Measurements from ENCODE around the gene ZNF493. TPM values are rescaled to one million over a fixed set of nuclear protein-coding genes. Genes with fewer than 3 reads are reported as not detected.

Gene ZNF493
- total RNA-seq, 2 donors from 2014 or later, result 15.0 to 17.6 TPM

DNA sequence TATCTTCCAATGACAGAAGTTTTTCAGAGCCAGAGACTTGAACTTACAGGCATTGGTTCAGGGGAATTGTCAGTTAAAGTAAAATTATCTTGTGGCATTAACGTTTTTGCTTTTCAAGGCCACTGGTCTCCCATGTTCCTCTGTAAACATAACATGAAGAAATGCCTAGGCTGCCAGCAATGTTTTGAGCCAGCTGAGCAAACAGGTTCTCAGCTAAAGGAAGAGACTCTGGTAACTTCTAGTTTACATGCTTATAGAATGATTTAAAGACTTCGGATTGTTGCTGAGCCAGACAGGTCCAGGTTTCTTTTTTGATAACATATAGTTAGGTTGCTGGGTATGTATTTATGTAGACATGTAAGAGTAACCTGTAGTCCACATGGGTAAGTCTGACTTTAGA lies 35.7 kb downstream of the ZNF493 start:
- no peak for DNase-seq
- Mint-ChIP-seq H3K9me3 (peaks cover 8 to 15% of the 10 kb centered on the region in 2 donors), H3K4me3 (no peak overlapping the region), H3K4me1 (ENCODE audit: low read depth) (no peaks in the 10 kb centered on the region), H3K36me3 (ENCODE audit: insufficient read depth in 2 of 2) (peaks cover 9 to 18% of the 10 kb centered on the region in 2 donors), H3K27me3 (ENCODE audit: low read depth) (no peaks in the 10 kb centered on the region), H3K27ac (no peak overlapping the region)
- no peak for ATAC-seq (replicated peaks in 1 of 2)

GRCh38 chr19:21434516-21434915 lies 37.6 kb downstream of the ZNF493 start:
- no peak overlapping the region for H3K27ac Mint-ChIP-seq
- no peak overlapping the region for H3K4me3 Mint-ChIP-seq
- H3K36me3 Mint-ChIP-seq (ENCODE audit: insufficient read depth in 2 of 2), result peaks cover 10 to 22% of the 10 kb centered on the region in 2 donors
- H3K9me3 Mint-ChIP-seq, result peaks cover 7 to 15% of the 10 kb centered on the region in 2 donors
- DNase-seq (no peak), ATAC-seq (replicated peaks in 1 of 2) (no peak)
- H3K27me3 Mint-ChIP-seq (ENCODE audit: low read depth), result no peaks in the 10 kb centered on the region
- H3K4me1 Mint-ChIP-seq (ENCODE audit: low read depth), result no peaks in the 10 kb centered on the region

DNA sequence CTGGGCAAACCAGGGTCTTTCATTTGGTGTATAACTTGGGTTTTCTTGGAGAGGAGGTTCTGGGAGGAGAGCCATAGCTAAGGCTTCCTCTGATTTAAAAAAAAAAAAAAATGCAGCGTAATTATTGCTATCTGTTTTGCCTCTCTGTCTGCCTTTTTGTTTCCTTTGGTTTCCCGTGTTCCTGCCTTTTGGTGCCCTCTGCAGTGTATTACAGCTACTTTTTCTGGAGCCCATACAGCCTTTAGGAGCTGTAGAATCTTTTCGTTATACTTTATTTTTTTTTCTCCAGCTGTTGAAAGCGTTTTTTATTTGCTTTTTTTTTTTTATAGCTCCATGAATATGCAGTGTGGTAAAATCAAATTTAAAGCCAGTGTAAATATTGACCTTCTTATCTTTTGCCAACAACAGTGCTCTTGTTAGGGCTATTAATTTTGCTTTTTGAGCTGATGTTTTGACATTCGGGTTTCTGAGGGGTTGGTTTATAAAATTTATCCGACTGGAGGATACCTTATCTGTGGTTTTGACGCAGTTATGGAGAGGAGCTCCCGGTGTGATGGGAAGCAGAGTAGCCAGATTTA lies 38.1 kb downstream of the ZNF493 start:
- no peak overlapping the region for H3K27ac Mint-ChIP-seq
- no peaks in the 10 kb centered on the region for H3K27me3 Mint-ChIP-seq (ENCODE audit: low read depth)
- DNase-seq, result no peak
- H3K9me3 Mint-ChIP-seq, result peaks cover 7 to 21% of the 10 kb centered on the region in 2 donors
- no peaks in the 10 kb centered on the region for H3K4me1 Mint-ChIP-seq (ENCODE audit: low read depth)
- H3K36me3 Mint-ChIP-seq (ENCODE audit: insufficient read depth in 2 of 2), result peaks cover 14 to 28% of the 10 kb centered on the region in 2 donors
- no peak overlapping the region for H3K4me3 Mint-ChIP-seq
- no peak for ATAC-seq (replicated peaks in 1 of 2)

DNA sequence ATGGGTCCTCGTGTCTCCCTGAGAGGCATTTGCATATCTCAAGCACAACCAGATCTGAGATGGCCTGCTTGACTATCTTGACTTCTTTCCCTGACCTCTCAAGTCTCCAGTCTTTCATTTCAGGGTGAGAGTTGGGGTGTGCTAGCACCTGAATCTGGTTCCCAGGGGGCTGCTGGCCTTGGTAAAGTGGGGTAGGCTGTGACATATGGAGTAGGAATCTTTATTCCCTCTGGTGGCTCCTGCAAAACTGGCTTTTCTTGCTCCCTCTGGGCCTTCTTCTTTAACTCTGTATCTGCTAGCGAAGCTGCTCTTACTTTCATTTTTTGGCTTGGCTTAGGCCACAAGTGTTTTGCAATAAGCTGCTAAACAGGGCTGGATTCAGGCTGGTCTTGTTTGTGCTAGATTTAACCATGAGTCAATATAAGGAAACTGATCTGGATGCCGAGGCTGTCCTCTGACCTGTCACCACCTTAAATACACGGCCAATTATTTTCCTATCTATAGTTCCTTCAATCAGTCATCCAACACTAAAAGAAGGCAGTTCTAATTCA lies 42.3 kb downstream of the ZNF493 start:
- Mint-ChIP-seq H3K27ac (no peak overlapping the region), H3K4me3 (no peak overlapping the region), H3K36me3 (ENCODE audit: insufficient read depth in 2 of 2) (peaks cover 7 to 13% of the 10 kb centered on the region in 2 donors), H3K4me1 (ENCODE audit: low read depth) (no peaks in the 10 kb centered on the region), H3K27me3 (ENCODE audit: low read depth) (no peaks in the 10 kb centered on the region), H3K9me3 (peaks cover 4 to 10% of the 10 kb centered on the region in 2 donors)
- ATAC-seq (replicated peaks in 1 of 2) (no peak), DNase-seq (no peak)

DNA sequence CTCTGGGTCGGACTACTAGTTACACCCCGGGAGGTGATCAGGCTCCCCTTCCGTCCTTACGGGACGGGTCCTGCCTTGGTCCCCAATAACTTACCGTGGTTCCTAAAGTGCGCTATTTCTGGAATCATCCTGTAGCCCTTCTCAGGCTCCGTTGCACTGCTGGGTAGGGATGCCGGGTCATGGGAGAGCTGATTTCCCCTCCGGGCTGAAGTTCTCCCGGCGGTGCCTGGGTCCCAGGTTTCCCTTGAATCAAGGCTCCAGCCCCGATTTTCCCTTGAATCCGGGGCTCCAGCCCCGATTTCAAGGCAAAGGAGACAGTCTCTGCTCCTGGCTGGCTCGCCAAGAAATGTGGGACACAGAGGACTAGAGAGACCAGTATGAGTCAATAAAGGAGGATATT lies 43.4 kb downstream of the ZNF493 start:
- Mint-ChIP-seq H3K36me3 (ENCODE audit: insufficient read depth in 2 of 2) (peaks cover 7 to 13% of the 10 kb centered on the region in 2 donors), H3K9me3 (peaks cover 4 to 8% of the 10 kb centered on the region in 2 donors), H3K4me3 (no peak overlapping the region), H3K4me1 (ENCODE audit: low read depth) (no peaks in the 10 kb centered on the region), H3K27me3 (ENCODE audit: low read depth) (no peaks in the 10 kb centered on the region), H3K27ac (no peak overlapping the region)
- no peak for DNase-seq
- no peak for ATAC-seq (replicated peaks in 1 of 2)

DNA sequence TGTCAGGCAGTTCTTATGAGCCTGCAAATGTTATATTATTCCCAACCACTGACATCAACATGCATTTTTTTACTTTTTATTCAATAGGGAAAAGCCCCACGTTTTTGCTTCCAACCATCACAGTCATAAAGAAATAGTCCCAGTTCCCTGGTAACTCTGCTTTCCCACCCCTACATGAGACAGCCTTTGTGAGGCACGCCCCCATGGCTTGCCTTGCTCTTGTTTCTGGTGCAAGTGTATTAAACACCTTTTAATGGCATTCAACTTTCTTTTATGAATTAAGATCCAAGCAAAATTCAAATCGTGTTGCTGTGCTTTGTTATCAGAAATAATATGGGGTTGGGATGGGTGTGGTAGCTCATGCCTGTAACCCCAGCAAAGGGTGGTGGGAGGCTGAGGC lies 54.3 kb downstream of the ZNF493 start:
- ATAC-seq (replicated peaks in 1 of 2) (no peak), DNase-seq (no peak)
- peaks cover 13 to 38% of the 10 kb centered on the region in 2 donors for H3K36me3 Mint-ChIP-seq (ENCODE audit: insufficient read depth in 2 of 2)
- H3K27ac Mint-ChIP-seq, result no peak overlapping the region
- H3K4me1 Mint-ChIP-seq (ENCODE audit: low read depth), result no peaks in the 10 kb centered on the region
- peaks cover 8% of the 10 kb centered on the region in 2 donors for H3K9me3 Mint-ChIP-seq
- H3K27me3 Mint-ChIP-seq (ENCODE audit: low read depth), result no peaks in the 10 kb centered on the region
- H3K4me3 Mint-ChIP-seq, result no peak overlapping the region

GRCh38 chr19:21454901-21455300 lies 58.0 kb downstream of the ZNF493 start:
- peaks cover 3 to 4% of the 10 kb centered on the region in 2 donors for H3K9me3 Mint-ChIP-seq
- ATAC-seq (replicated peaks in 1 of 2) (no peak), DNase-seq (no peak)
- H3K36me3 Mint-ChIP-seq (ENCODE audit: insufficient read depth in 2 of 2), result peaks cover 10 to 28% of the 10 kb centered on the region in 2 donors
- no peaks in the 10 kb centered on the region for H3K27me3 Mint-ChIP-seq (ENCODE audit: low read depth)
- no peak overlapping the region for H3K4me3 Mint-ChIP-seq
- H3K4me1 Mint-ChIP-seq (ENCODE audit: low read depth), result no peaks in the 10 kb centered on the region
- H3K27ac Mint-ChIP-seq, result no peak overlapping the region

GRCh38 chr19:21460686-21461085 lies 63.8 kb downstream of the ZNF493 start:
- H3K9me3 Mint-ChIP-seq, result peaks cover 9 to 11% of the 10 kb centered on the region in 2 donors
- H3K36me3 Mint-ChIP-seq (ENCODE audit: insufficient read depth in 2 of 2), result peaks cover 14 to 21% of the 10 kb centered on the region in 2 donors
- no peak for ATAC-seq (replicated peaks in 1 of 2)
- H3K27ac Mint-ChIP-seq, result no peak overlapping the region
- no peaks in the 10 kb centered on the region for H3K27me3 Mint-ChIP-seq (ENCODE audit: low read depth)
- H3K4me1 Mint-ChIP-seq (ENCODE audit: low read depth), result peaks cover 6% of the 10 kb centered on the region
- no peak overlapping the region for H3K4me3 Mint-ChIP-seq
- DNase-seq, result no peak

DNA sequence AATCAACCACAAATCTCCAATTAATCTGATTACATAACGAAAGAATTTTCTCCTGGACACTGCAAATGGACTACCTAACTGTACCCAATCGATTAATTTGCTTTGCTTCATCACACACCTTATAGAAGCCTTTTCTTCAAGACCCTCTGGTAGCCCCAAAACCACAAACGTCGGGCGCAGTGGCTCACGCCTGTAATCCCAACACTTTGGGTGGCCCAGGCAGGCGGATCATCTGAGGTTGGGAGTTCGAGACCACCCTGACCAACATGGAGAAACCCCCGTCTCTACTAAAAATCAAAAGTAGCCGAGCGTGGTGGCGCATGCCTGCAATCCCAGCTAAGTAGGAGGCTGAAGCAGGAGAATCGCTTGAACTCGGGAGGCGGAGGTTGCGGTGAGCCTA lies 65.6 kb downstream of the ZNF493 start:
- Mint-ChIP-seq H3K36me3 (ENCODE audit: insufficient read depth in 2 of 2) (peaks cover 12 to 17% of the 10 kb centered on the region in 2 donors), H3K27ac (no peak overlapping the region), H3K9me3 (peaks cover 6 to 8% of the 10 kb centered on the region in 2 donors), H3K27me3 (ENCODE audit: low read depth) (no peaks in the 10 kb centered on the region), H3K4me3 (no peak overlapping the region), H3K4me1 (ENCODE audit: low read depth) (peaks cover 6% of the 10 kb centered on the region)
- ATAC-seq (replicated peaks in 1 of 2) (no peak), DNase-seq (no peak)

DNA sequence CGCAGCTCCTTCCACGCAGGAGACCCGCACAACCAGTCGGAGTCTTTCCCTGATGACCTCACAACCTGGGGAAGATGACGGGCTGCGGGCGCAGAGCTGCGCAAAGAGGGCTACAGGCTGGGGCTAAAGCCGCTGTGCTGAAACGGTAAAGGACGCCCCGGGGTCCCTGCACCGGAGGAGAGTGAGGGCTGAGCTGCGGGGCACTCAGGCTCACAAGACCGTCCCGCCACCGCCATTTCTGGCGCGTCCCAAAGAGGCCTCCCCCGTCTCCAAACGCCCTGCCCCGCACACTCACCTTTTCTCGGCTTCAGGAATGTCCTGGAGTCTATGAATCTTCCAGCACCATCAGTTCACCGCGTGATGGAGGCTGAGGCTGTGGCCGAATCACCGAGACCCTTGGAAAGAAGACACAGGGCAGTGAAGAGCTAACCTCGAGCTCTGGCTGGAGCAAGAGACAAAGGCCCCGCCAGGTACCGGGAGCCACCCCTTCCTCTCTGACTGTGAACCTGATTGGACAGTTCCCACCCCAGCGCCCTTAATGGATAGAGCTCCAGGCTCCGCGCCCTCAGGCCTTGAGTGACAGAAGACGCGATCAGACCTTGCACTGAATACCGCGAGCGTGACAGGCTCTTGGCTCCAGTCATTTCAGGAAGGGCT lies 66.6 kb downstream of the ZNF493 start:
- Mint-ChIP-seq H3K4me3 (peak overlapping the region; percentile 78 to 92), H3K27me3 (ENCODE audit: low read depth) (no peaks in the 10 kb centered on the region), H3K9me3 (peaks cover 5 to 7% of the 10 kb centered on the region in 2 donors), H3K27ac (no peak overlapping the region), H3K36me3 (ENCODE audit: insufficient read depth in 2 of 2) (peaks cover 9 to 16% of the 10 kb centered on the region in 2 donors), H3K4me1 (ENCODE audit: low read depth) (peaks cover 6% of the 10 kb centered on the region)
- DNase-seq, result peak; percentile 13 to 71
- ATAC-seq (replicated peaks in 1 of 2), result peak; percentile 88 to 99

DNA sequence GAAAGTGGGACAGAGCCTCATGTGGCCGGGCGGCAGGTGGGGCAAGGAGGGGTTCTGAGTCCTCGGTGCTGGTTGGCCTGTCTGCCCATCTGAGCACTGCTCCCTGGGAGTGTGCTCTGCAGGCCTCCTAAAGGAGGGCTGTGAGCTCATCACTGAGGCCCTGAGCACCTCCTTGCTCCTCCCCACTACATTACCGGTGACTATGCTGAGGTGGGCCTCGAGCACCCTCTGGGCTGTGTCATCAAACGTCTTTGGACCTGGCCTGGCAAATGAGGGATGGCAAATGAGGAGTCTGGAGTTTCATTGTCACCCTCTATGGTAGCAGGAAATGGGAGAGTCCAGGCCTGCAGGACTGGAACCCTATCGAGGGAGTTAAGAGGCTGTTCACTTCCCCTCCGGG lies 69.7 kb downstream of the ZNF493 start:
- Mint-ChIP-seq H3K27ac (no peak overlapping the region), H3K27me3 (ENCODE audit: low read depth) (no peaks in the 10 kb centered on the region), H3K9me3 (peaks cover 4% of the 10 kb centered on the region in 2 donors), H3K36me3 (ENCODE audit: insufficient read depth in 2 of 2) (peaks cover 8 to 9% of the 10 kb centered on the region in 2 donors), H3K4me3 (no peak overlapping the region), H3K4me1 (ENCODE audit: low read depth) (peaks cover 6% of the 10 kb centered on the region)
- ATAC-seq (replicated peaks in 1 of 2) (no peak), DNase-seq (no peak)

DNA sequence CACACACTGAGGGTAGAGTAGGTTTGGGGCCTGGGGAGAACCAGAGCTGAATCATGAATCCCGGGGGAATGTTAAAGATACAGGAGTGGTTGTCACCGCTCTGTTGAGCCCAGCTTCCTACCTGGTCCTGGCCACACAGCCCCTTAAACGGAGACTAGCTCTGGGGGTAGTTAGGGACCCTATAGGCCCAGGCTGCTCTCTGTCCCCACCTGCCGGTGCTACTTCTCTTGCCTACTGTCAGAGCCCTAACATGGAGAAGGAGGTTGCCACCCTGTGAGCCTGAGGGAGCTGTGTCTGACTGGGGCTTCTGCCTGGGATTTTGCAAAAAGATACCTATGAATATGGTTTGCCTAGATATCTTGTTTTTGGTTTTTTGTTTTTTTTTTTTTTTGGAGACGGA lies 71.9 kb downstream of the ZNF493 start:
- no peak for DNase-seq
- no peak overlapping the region for H3K27ac Mint-ChIP-seq
- no peak for ATAC-seq (replicated peaks in 1 of 2)
- no peak overlapping the region for H3K4me3 Mint-ChIP-seq
- H3K27me3 Mint-ChIP-seq (ENCODE audit: low read depth), result no peaks in the 10 kb centered on the region
- peaks cover 2 to 3% of the 10 kb centered on the region in 2 donors for H3K36me3 Mint-ChIP-seq (ENCODE audit: insufficient read depth in 2 of 2)
- peaks cover 3% of the 10 kb centered on the region for H3K4me1 Mint-ChIP-seq (ENCODE audit: low read depth)
- peaks cover 1 to 2% of the 10 kb centered on the region in 2 donors for H3K9me3 Mint-ChIP-seq

DNA sequence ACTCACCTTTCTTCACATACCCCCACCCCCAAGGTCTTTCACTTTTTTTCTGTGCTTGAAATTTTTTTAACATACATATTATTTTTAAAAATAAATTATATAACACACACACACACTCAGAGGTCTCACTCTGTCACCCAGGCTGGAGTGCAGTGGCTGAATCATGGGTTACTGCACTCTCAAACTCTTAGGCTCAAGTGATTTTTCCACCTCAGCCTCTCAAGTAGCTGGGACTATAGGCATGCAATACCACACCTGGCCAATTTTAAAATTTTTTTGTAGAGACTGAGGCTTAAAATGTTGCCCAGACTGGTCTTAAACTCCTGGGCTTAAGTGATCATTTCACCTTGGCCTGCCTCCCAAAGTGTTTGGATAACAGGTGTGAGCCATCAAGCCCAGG lies 75.6 kb downstream of the ZNF493 start:
- H3K4me1 Mint-ChIP-seq (ENCODE audit: low read depth), result no peaks in the 10 kb centered on the region
- no peaks in the 10 kb centered on the region for H3K27me3 Mint-ChIP-seq (ENCODE audit: low read depth)
- no peak for DNase-seq
- H3K36me3 Mint-ChIP-seq (ENCODE audit: insufficient read depth in 2 of 2), result peaks cover 0 to 5% of the 10 kb centered on the region in 2 donors
- H3K4me3 Mint-ChIP-seq, result no peak overlapping the region
- H3K27ac Mint-ChIP-seq, result no peak overlapping the region
- no peak for ATAC-seq (replicated peaks in 1 of 2)
- peaks cover 0 to 2% of the 10 kb centered on the region in 2 donors for H3K9me3 Mint-ChIP-seq

All from activated T-cell treated with anti-CD3 and anti-CD28 coated beads, Interleukin-2, amount 50 U/mL, for 72 hours (primary cell).